ENCODE results near the gene FTO.

The FTO gene

GRCh38 chr16:53792161-53792951 lies 88.4 kb downstream of the FTO start:
- H3K4me2 ChIP-seq (ENCODE audit: low read length): peak overlapping the region; percentile 2
- no peaks in the 10 kb centered on the region for H3K36me3 ChIP-seq (ENCODE audit: control insufficient read depth, insufficient read depth, low read length)
- H3K79me2 ChIP-seq: peaks cover 16% of the 10 kb centered on the region
- TF ChIP-seq CTCF (IDR thresholded peaks at IDR 0.05): no peak
- H3K4me1 ChIP-seq: peaks cover 7% of the 10 kb centered on the region
- no peak overlapping the region for H3K9ac ChIP-seq
- H2AFZ ChIP-seq: no peak overlapping the region
- no peaks in the 10 kb centered on the region for H3K27me3 ChIP-seq (ENCODE audit: control insufficient read depth, insufficient read depth, low read length)
- H3K9me3 ChIP-seq (ENCODE audit: control insufficient read depth, low read length): no peaks in the 10 kb centered on the region
- H3K27ac ChIP-seq: no peak overlapping the region
- no peak overlapping the region for H3K4me3 ChIP-seq (ENCODE audit: low read depth, low read length)

- H3K27me3 ChIP-seq (ENCODE audit: control insufficient read depth, insufficient read depth, low read length): no peaks in the 10 kb centered on the region
- no peaks in the 10 kb centered on the region for H3K36me3 ChIP-seq (ENCODE audit: control insufficient read depth, insufficient read depth, low read length)
- no peak overlapping the region for H3K27ac ChIP-seq
- peaks cover 17% of the 10 kb centered on the region for H3K79me2 ChIP-seq
- no peak overlapping the region for H2AFZ ChIP-seq
- H3K9ac ChIP-seq: no peak overlapping the region
- H3K4me3 ChIP-seq (ENCODE audit: low read depth, low read length): no peak overlapping the region
- H3K4me1 ChIP-seq: peaks cover 6% of the 10 kb centered on the region
- no peak overlapping the region for H3K4me2 ChIP-seq (ENCODE audit: low read length)
- TF ChIP-seq CTCF (IDR thresholded peaks at IDR 0.05): no peak
- no peaks in the 10 kb centered on the region for H3K9me3 ChIP-seq (ENCODE audit: control insufficient read depth, low read length)
Observed at GRCh38 chr16:53803451-53803850, 99.5 kb downstream of the FTO start.

GRCh38 chr16:53803998-53804397 lies 100.0 kb downstream of the FTO start:
- H3K36me3 ChIP-seq (ENCODE audit: control insufficient read depth, insufficient read depth, low read length): no peaks in the 10 kb centered on the region
- H3K27ac ChIP-seq: no peak overlapping the region
- no peak overlapping the region for H3K4me3 ChIP-seq (ENCODE audit: low read depth, low read length)
- no peak overlapping the region for H2AFZ ChIP-seq
- H3K9ac ChIP-seq: no peak overlapping the region
- H3K4me1 ChIP-seq: peaks cover 9% of the 10 kb centered on the region
- no peak overlapping the region for H3K4me2 ChIP-seq (ENCODE audit: low read length)
- H3K9me3 ChIP-seq (ENCODE audit: control insufficient read depth, low read length): no peaks in the 10 kb centered on the region
- peaks cover 21% of the 10 kb centered on the region for H3K79me2 ChIP-seq
- TF ChIP-seq CTCF (IDR thresholded peaks at IDR 0.05): no peak
- no peaks in the 10 kb centered on the region for H3K27me3 ChIP-seq (ENCODE audit: control insufficient read depth, insufficient read depth, low read length)

- H3K4me2 ChIP-seq (ENCODE audit: low read length): no peak overlapping the region
- peaks cover 21% of the 10 kb centered on the region for H3K79me2 ChIP-seq
- no peak overlapping the region for H3K27ac ChIP-seq
- no peak for TF ChIP-seq CTCF (IDR thresholded peaks at IDR 0.05)
- H3K36me3 ChIP-seq (ENCODE audit: control insufficient read depth, insufficient read depth, low read length): no peaks in the 10 kb centered on the region
- no peak overlapping the region for H3K9ac ChIP-seq
- H3K9me3 ChIP-seq (ENCODE audit: control insufficient read depth, low read length): no peaks in the 10 kb centered on the region
- peaks cover 10% of the 10 kb centered on the region for H3K4me1 ChIP-seq
- no peak overlapping the region for H2AFZ ChIP-seq
- H3K27me3 ChIP-seq (ENCODE audit: control insufficient read depth, insufficient read depth, low read length): no peaks in the 10 kb centered on the region
- no peak overlapping the region for H3K4me3 ChIP-seq (ENCODE audit: low read depth, low read length)
Observed at GRCh38 chr16:53804467-53804866, 100.5 kb downstream of the FTO start.

- Histone ChIP-seq H3K36me3 (ENCODE audit: control insufficient read depth, insufficient read depth, low read length) (no peaks in the 10 kb centered on the region), H3K27ac (no peak overlapping the region), H3K4me3 (ENCODE audit: low read depth, low read length) (no peak overlapping the region), H3K9me3 (ENCODE audit: control insufficient read depth, low read length) (no peaks in the 10 kb centered on the region), H3K4me1 (peaks cover 10% of the 10 kb centered on the region), H3K27me3 (ENCODE audit: control insufficient read depth, insufficient read depth, low read length) (no peaks in the 10 kb centered on the region), H2AFZ (no peak overlapping the region), H3K4me2 (ENCODE audit: low read length) (no peak overlapping the region), H3K79me2 (peaks cover 23% of the 10 kb centered on the region), H3K9ac (no peak overlapping the region)
- TF ChIP-seq CTCF (IDR thresholded peaks at IDR 0.05): no peak
Observed at GRCh38 chr16:53805113-53805512, 101.2 kb downstream of the FTO start.

Data from parathyroid adenoma (tissue), 2 donors.